Right cardiac atrium (tissue), 5 donors: ENCODE measurements around the gene LUC7L. TPM values are rescaled to one million over a fixed set of nuclear protein-coding genes. Genes with fewer than 3 reads are reported as not detected.
"Not testable (repeated sequence)": the region's sequence is repeated elsewhere in the genome, so short reads cannot be mapped to it uniquely, and the experiment has no call there.

Source experiments
- ATAC-seq, 2 donors: fragments of 200-7000 bp; cut with Tn5 transposase; one replicate each; pipeline versions ENCODE4 v1.8.0 to v1.9.1; 2020; ENCODE audit warnings: moderate library complexity in 2 of 2, mild to moderate bottlenecking in 1 of 2
- DNase-seq, 3 donors: peaks; one replicate each; pipeline ENCODE4 v3.0.0-alpha.2; 2020
- H3K27ac ChIP-seq: one replicate; pipeline ENCODE4 v1.5.1; 2013; ENCODE audit warnings: mild to moderate bottlenecking, low read length, control low read depth, moderate library complexity
- H3K27me3 ChIP-seq: one replicate; pipeline ENCODE4 v1.6.1; 2013; ENCODE audit not compliant: control insufficient read depth, insufficient read depth
- H3K4me1 ChIP-seq: one replicate; pipeline ENCODE4 v1.6.1; 2013; ENCODE audit warnings: low read length; ENCODE audit not compliant: control insufficient read depth, insufficient read depth
- H3K4me3 ChIP-seq: one replicate; pipeline ENCODE4 v1.5.1; 2013; ENCODE audit warnings: low read length, control low read depth
- H3K9me3 ChIP-seq: one replicate; pipeline ENCODE4 v1.6.1; 2013; ENCODE audit warnings: low read length; ENCODE audit not compliant: control insufficient read depth
- WGBS: extraction: QIAGEN DNeasy Blood & Tissue Kit; methylation state at CpG from one replicate; pipeline ENCODE4 v1.1.7; 2013; 5-methylcytosine and 5-hydroxymethylcytosine counted together
- intact Hi-C, 4 donors: fragments of 100-400 bp; cut with DNase I; formaldehyde crosslinking; loops; one replicate each; pipeline versions ENCODE4 v1.11.0 to v1.14.0; 2022 to 2023
- polyA plus RNA-seq: library from polyadenylated mRNA; stranded (reverse); fragments of 200-250 nt; gene quantifications from one replicate; pipeline ENCODE4 v1.2.3, GENCODE V29; 2013
- total RNA-seq, 4 donors: library from RNA; stranded (reverse); fragmentation: NEBNext Ultra II Directional; extraction: Animal tissue kit (Norgen Biotek cat#: 25700); gene quantifications; one replicate each; pipeline ENCODE4 v1.2.1, GENCODE V29; 2021
- donor health status: healthy with polysubstance abuse.
- donor health status: DM: no; HTN: yes; CAD: no.
- donor health status: DM: no; HTN: no; CAD: no.
- donor health status: DM: no; HTN: yes; CAD: no; lungs with severe emphysema.
- donor health status: DM: yes; HTN: yes; CAD: no.

The LUC7L gene
- total and polyA plus RNA-seq, 5 donors: 28.1 to 32.1 (median 30.9) TPM

- H3K4me1 ChIP-seq, H3K27me3 ChIP-seq, H3K4me3 ChIP-seq, intact Hi-C loops, H3K9me3 ChIP-seq, H3K27ac ChIP-seq: not testable (repeated sequence)
- WGBS: under 1% methylated on average over 5 of the region's 5 CpGs
- ATAC-seq: peak; percentile 21 to 42
- DNase-seq: peak in 2 of 3 donors; percentile 65 to 75
Measured at GRCh38 chr16:170088-170507, 59.2 kb downstream of the LUC7L start.

- WGBS: 24% methylated on average over 3 of the region's 3 CpGs
- no peak for ATAC-seq
- no peak overlapping the region for H3K4me3 ChIP-seq
- intact Hi-C loops: no loop called here
- no peak overlapping the region for H3K27ac ChIP-seq
- no peaks in the 10 kb centered on the region for H3K27me3 ChIP-seq
- H3K4me1 ChIP-seq: peaks cover 2% of the 10 kb centered on the region
- H3K9me3 ChIP-seq: no peaks in the 10 kb centered on the region
- peak in 1 of 3 donors; percentile 5 for DNase-seq
Measured at GRCh38 chr16:169014-169413, 60.2 kb downstream of the LUC7L start.

GRCh38 chr16:168424-168823 is 60.8 kb downstream of the LUC7L start:
- DNase-seq (peak in 1 of 3 donors; percentile 38), ATAC-seq (no peak)
- Histone ChIP-seq H3K4me1 (peaks cover 2% of the 10 kb centered on the region), H3K9me3 (no peaks in the 10 kb centered on the region), H3K27ac (no peak overlapping the region), H3K4me3 (no peak overlapping the region), H3K27me3 (no peaks in the 10 kb centered on the region)
- intact Hi-C loops: no loop called here
- 55% methylated on average over 6 of the region's 6 CpGs for WGBS

- Histone ChIP-seq H3K27ac (no peak overlapping the region), H3K9me3 (no peaks in the 10 kb centered on the region), H3K4me3 (no peak overlapping the region), H3K4me1 (peaks cover 2% of the 10 kb centered on the region), H3K27me3 (no peaks in the 10 kb centered on the region)
- WGBS: 6% methylated on average over 11 of the region's 11 CpGs
- ATAC-seq (no peak), DNase-seq (peak in 1 of 3 donors; percentile 10)
- intact Hi-C loops: no loop called here
Measured at GRCh38 chr16:167122-167690, 62.0 kb downstream of the LUC7L start.

- Histone ChIP-seq H3K9me3 (no peaks in the 10 kb centered on the region), H3K27ac (no peak overlapping the region), H3K4me1 (peaks cover 2% of the 10 kb centered on the region), H3K27me3 (no peaks in the 10 kb centered on the region), H3K4me3 (no peak overlapping the region)
- DNase-seq (peak in 1 of 3 donors; percentile 36), ATAC-seq (no peak)
- intact Hi-C loops: no loop called here
- 3% methylated on average over 45 of the region's 45 CpGs for WGBS
Measured at GRCh38 chr16:166375-167121, 62.7 kb downstream of the LUC7L start.

GRCh38 chr16:165539-166374 is 63.5 kb downstream of the LUC7L start, which contains the start of gene HBM:
Gene HBM, plus strand, starts transcription at chr16:165978. Its CDS starts 20 bp downstream, at chr16:165998.
- Histone ChIP-seq H3K9me3 (no peaks in the 10 kb centered on the region), H3K4me1 (peaks cover 2% of the 10 kb centered on the region), H3K27me3 (no peaks in the 10 kb centered on the region), H3K27ac (no peak within 1 kb of the TSS), H3K4me3 (peak within 1 kb of the TSS; percentile 1)
- 3% methylated on average over 75 of the region's 75 CpGs for WGBS
- DNase-seq (peak in 1 of 3 donors; percentile 24), ATAC-seq (no peak)
- intact Hi-C loops: no loop called here

GRCh38 chr16:164827-165538 is 64.3 kb downstream of the LUC7L start:
- Histone ChIP-seq H3K27me3 (no peaks in the 10 kb centered on the region), H3K9me3 (no peaks in the 10 kb centered on the region), H3K4me1 (peaks cover 2% of the 10 kb centered on the region), H3K27ac (no peak overlapping the region), H3K4me3 (peak overlapping the region; percentile 1)
- peak; percentile 33 to 37 for ATAC-seq
- DNase-seq: peak in 1 of 3 donors; percentile 21
- intact Hi-C loops: no loop called here
- WGBS: 3% methylated on average over 46 of the region's 77 CpGs

- H3K27ac ChIP-seq, H3K4me1 ChIP-seq, intact Hi-C loops, DNase-seq, H3K27me3 ChIP-seq, H3K9me3 ChIP-seq, H3K4me3 ChIP-seq: not testable (repeated sequence)
- WGBS: 0% methylated on average over 11 of the region's 80 CpGs
- peak; percentile 22 to 36 for ATAC-seq
Measured at GRCh38 chr16:164134-164823, 65.0 kb downstream of the LUC7L start.

GRCh38 chr16:163696-164095 is 65.6 kb downstream of the LUC7L start:
- H3K4me3 ChIP-seq, H3K9me3 ChIP-seq, intact Hi-C loops, H3K4me1 ChIP-seq, H3K27me3 ChIP-seq, DNase-seq, H3K27ac ChIP-seq: not testable (repeated sequence)
- WGBS: 23% methylated on average over 2 of the region's 3 CpGs
- peak; percentile 18 to 22 for ATAC-seq

GRCh38 chr16:163139-163538 is 66.1 kb downstream of the LUC7L start:
- H3K4me1 ChIP-seq, ATAC-seq, H3K27ac ChIP-seq, H3K9me3 ChIP-seq, H3K4me3 ChIP-seq, intact Hi-C loops, H3K27me3 ChIP-seq: not testable (repeated sequence)
- peak in 1 of 3 donors; percentile 23 for DNase-seq
- WGBS: 86% methylated on average over 10 of the region's 10 CpGs
